A549 (cell line): ENCODE data around the gene NTNG1. TPM values are rescaled to one million over a fixed set of nuclear protein-coding genes. Genes with fewer than 3 reads are reported as not detected.

Experiments
- ATAC-seq, 2 experiments: fragments of 200-7000 bp in 1 of 2; fragments of >200 bp in 1 of 2; cut with Nextera tagmentation in 1 of 2; cut with Tn5 transposase in 1 of 2; 3 replicates each; pipeline versions ENCODE4 v1.8.0 to v1.9.1; 2018 to 2020; ENCODE audit warnings: mild to moderate bottlenecking in 1 of 2, moderate library complexity in 1 of 2
- CTCF ChIA-PET: fragments of 300-600 bp; sonication (Branson Sonifier 250); formaldehyde crosslinking; extraction: SDS; loops from one replicate; lab custom pipeline; 2021; ENCODE audit warnings: antibody characterized with exemption, inconsistent platforms; lab: Yijun Ruan, JAX
- POLR2A ChIA-PET: fragments of 350-600 bp; formaldehyde crosslinking; extraction: SDS; loops from one replicate; lab custom pipeline; 2021; ENCODE audit warnings: antibody characterized with exemption, inconsistent platforms; lab: Yijun Ruan, JAX
- DNase-seq, 2 experiments: peaks; one replicate each; pipeline versions ENCODE4 v3.0.0 to v3.0.0-alpha.2; 2011 to 2016; ENCODE audit warnings: low read depth in 1 of 2, low spot score in 1 of 2
- FAIRE-seq: peaks from 2 replicates; lab custom pipeline; 2011; peaks lifted over from hg19 to GRCh38; lab: Jason Lieb, UNC
- H3K27ac ChIP-seq, 2 experiments: fragments of >200 bp; sonication (Bioruptor Twin); formaldehyde crosslinking; 3 replicates each; pipeline ENCODE4 v1.5.1; 2016 to 2017
- H3K4me1 ChIP-seq: fragments of >200 bp; sonication (Bioruptor Twin); formaldehyde crosslinking; 3 replicates; pipeline ENCODE4 v1.6.1; 2016
- H3K4me2 ChIP-seq: fragments of >200 bp; sonication (Bioruptor Twin); formaldehyde crosslinking; 3 replicates; pipeline ENCODE4 v1.6.1; 2016
- H3K4me3 ChIP-seq: fragments of >200 bp; sonication (Bioruptor Twin); formaldehyde crosslinking; 3 replicates; pipeline ENCODE4 v1.5.1; 2016
- H3K9me3 ChIP-seq: fragments of >200 bp; sonication (Bioruptor Twin); formaldehyde crosslinking; 3 replicates; pipeline ENCODE4 v1.6.1; 2016
- BHLHE40 ChIP-seq: IDR thresholded peaks from 2 replicates; pipeline ENCODE4 v1.6.1; 2012; ENCODE audit warnings: low read depth, low read length, inconsistent platforms
- CEBPB ChIP-seq, 2 experiments: fragments of >200 bp in 1 of 2; sonication (Bioruptor Twin) in 1 of 2; formaldehyde crosslinking in 1 of 2; IDR thresholded peaks; 2 replicates each; pipeline ENCODE4 v1.6.1; 2012 to 2016
- FOSB ChIP-seq: fragments of 250-450 bp; sonication (Bioruptor Pico); IDR thresholded peaks from 2 replicates; pipeline ENCODE4 v1.5.0; 2020; ENCODE audit warnings: mild to moderate bottlenecking, moderate library complexity
- GATA3 ChIP-seq: IDR thresholded peaks from 2 replicates; pipeline ENCODE4 v1.6.1; 2012; ENCODE audit warnings: borderline replicate concordance
- HDAC2 ChIP-seq: fragments of 200-600 bp; sonication (generic); IDR thresholded peaks from 2 replicates; pipeline ENCODE4 v1.6.1; 2016
- HEYL ChIP-seq: fragments of 250-450 bp; sonication (Bioruptor Pico); IDR thresholded peaks from 2 replicates; pipeline ENCODE4 v1.8.0; 2021; ENCODE audit warnings: mild to moderate bottlenecking, moderate library complexity
- HOXB13 ChIP-seq: fragments of 250-450 bp; sonication (Bioruptor Pico); IDR thresholded peaks from 2 replicates; pipeline ENCODE4 v1.5.0; 2020; ENCODE audit warnings: low read depth, mild to moderate bottlenecking, moderate library complexity
- HOXB5 ChIP-seq: fragments of 250-450 bp; sonication (Bioruptor Pico); IDR thresholded peaks from 2 replicates; pipeline ENCODE4 v1.5.0; 2020; ENCODE audit warnings: mild to moderate bottlenecking, moderate library complexity
- JUNB ChIP-seq: fragments of >200 bp; sonication (Bioruptor Twin); formaldehyde crosslinking; IDR thresholded peaks from 2 replicates; pipeline ENCODE4 v1.6.1; 2016
- MAX ChIP-seq: IDR thresholded peaks from 2 replicates; pipeline ENCODE4 v1.6.1; 2012
- PHF8 ChIP-seq: fragments of 200-600 bp; sonication (generic); IDR thresholded peaks from 2 replicates; pipeline ENCODE4 v1.6.1; 2016; ENCODE audit warnings: low read depth, mild to moderate bottlenecking, antibody characterized with exemption, moderate library complexity, borderline replicate concordance
- POLR2AphosphoS2 ChIP-seq: conservative IDR thresholded peaks from 2 replicates; pipeline ENCODE4 v1.6.1; 2012; ENCODE audit warnings: low read length, improper control_type of control experiment, inconsistent platforms
- RAD21 ChIP-seq, 2 experiments: fragments of >200 bp in 1 of 2; sonication (Bioruptor Twin) in 1 of 2; formaldehyde crosslinking in 1 of 2; IDR thresholded peaks in 1 of 2; conservative IDR thresholded peaks in 1 of 2; 2 replicates in 1 of 2; 3 replicates in 1 of 2; pipeline ENCODE4 v1.6.1; 2012 to 2018; ENCODE audit warnings: inconsistent platforms in 1 of 2
- RNF2 ChIP-seq: fragments of 200-600 bp; sonication (generic); IDR thresholded peaks from 2 replicates; pipeline ENCODE4 v1.6.1; 2016; ENCODE audit warnings: low read depth, mild to moderate bottlenecking, antibody characterized with exemption, moderate library complexity, borderline replicate concordance
- TFCP2L1 ChIP-seq: fragments of 250-450 bp; sonication (Bioruptor Pico); IDR thresholded peaks from 2 replicates; pipeline ENCODE4 v1.5.0; 2021; ENCODE audit warnings: mild to moderate bottlenecking
- TP53 ChIP-seq: fragments of 250-450 bp; sonication (Bioruptor Pico); IDR thresholded peaks from 2 replicates; pipeline ENCODE4 v1.5.0; 2021; ENCODE audit warnings: mild to moderate bottlenecking, moderate library complexity
- ZC3H11A ChIP-seq: fragments of 450-650 bp; IDR thresholded peaks from 2 replicates; pipeline ENCODE4 v1.6.1; 2014; ENCODE audit warnings: antibody characterized with exemption, mild to moderate bottlenecking
- ZFP36 ChIP-seq: fragments of 450-650 bp; IDR thresholded peaks from 2 replicates; pipeline ENCODE4 v1.6.1; 2014; ENCODE audit warnings: borderline replicate concordance; ENCODE audit not compliant: partially characterized antibody
- WGBS: methylation state at CpG from one replicate; pipeline ENCODE4 v1.1.6; 2017; ENCODE audit errors: missing lambda C conversion rate; 5-methylcytosine and 5-hydroxymethylcytosine counted together
- polyA plus RNA-seq, 4 experiments: library from polyadenylated mRNA; depleted of rRNA in 3 of 4; stranded (reverse); fragments of >200 nt; fragmentation: RNase III in 1 of 4; extraction: RNeasy Plus Mini Kit Qiagen cat#74134 plus additional on column Dnase treatment in 1 of 4; gene quantifications; 2 replicates in 3 of 4; 3 replicates in 1 of 4; pipeline ENCODE4 v1.2.3, GENCODE V29; 2011 to 2017
- TF ChIP-seq, protein P1 (sequence below): fragments of 250-450 bp; sonication (Bioruptor Pico); IDR thresholded peaks from 2 replicates; pipeline ENCODE4 v1.5.0; 2021; ENCODE audit warnings: mild to moderate bottlenecking, moderate library complexity, borderline replicate concordance
- TF ChIP-seq, protein P2 (sequence below): fragments of 450-650 bp; IDR thresholded peaks from 2 replicates; pipeline ENCODE4 v1.6.1; 2014; ENCODE audit warnings: antibody characterized with exemption
- TF ChIP-seq, protein P3 (sequence below): fragments of >200 bp; sonication (Bioruptor Twin); formaldehyde crosslinking; IDR thresholded peaks from 2 replicates; pipeline ENCODE4 v1.6.1; 2016
- TF ChIP-seq, protein P4 (sequence below): IDR thresholded peaks from 2 replicates; pipeline ENCODE4 v1.6.1; 2012; ENCODE audit warnings: low read depth, borderline replicate concordance
- TF ChIP-seq, protein P5 (sequence below): fragments of 150-350 bp; IDR thresholded peaks from 2 replicates; pipeline ENCODE4 v1.6.1; 2014; ENCODE audit warnings: low read depth, mild to moderate bottlenecking, low read length
- TF ChIP-seq, protein P6 (sequence below): fragments of >200 bp; sonication (Bioruptor Twin); formaldehyde crosslinking; IDR thresholded peaks from 3 replicates; pipeline ENCODE4 v1.6.1; 2016

Gene NTNG1
- polyA plus RNA-seq, 2 of the 4 experiments (the other 2 are of a cell fraction) = not detected

- TF ChIP-seq, protein P1, sequence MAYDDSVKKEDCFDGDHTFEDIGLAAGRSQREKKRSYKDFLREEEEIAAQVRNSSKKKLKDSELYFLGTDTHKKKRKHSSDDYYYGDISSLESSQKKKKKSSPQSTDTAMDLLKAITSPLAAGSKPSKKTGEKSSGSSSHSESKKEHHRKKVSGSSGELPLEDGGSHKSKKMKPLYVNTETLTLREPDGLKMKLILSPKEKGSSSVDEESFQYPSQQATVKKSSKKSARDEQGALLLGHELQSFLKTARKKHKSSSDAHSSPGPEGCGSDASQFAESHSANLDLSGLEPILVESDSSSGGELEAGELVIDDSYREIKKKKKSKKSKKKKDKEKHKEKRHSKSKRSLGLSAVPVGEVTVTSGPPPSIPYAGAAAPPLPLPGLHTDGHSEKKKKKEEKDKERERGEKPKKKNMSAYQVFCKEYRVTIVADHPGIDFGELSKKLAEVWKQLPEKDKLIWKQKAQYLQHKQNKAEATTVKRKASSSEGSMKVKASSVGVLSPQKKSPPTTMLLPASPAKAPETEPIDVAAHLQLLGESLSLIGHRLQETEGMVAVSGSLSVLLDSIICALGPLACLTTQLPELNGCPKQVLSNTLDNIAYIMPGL (CRISPR knock-in tag) = no peak
- TF ChIP-seq HEYL (no peak), POLR2AphosphoS2 (no peak), ZC3H11A (no peak), HOXB5 (CRISPR knock-in tag) (no peak)
- TF ChIP-seq, all 56 proteins: peak for 0
These were observed 133.4 kb downstream of the NTNG1 start (continued) for GRCh38 chr1:107274227-107274626.

DNA sequence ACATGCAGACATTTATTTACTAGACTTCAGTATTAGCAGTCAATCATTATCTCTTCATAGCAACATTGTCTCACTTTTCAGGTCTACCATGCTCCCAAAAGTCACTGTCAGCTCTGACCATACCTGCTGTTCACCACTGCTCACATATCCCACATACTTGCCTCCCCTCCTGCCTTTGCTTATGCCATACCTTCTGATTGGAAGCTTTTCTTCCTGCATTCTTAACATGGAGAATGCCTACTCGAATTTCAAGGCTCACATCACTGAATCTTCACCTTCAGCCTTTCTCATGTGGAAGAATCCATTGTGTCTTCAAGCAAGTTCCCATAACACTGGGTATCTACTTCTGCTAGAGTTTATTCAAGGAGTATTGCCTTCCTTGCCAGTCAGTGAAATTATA, 135.4 kb downstream of the NTNG1 start:
- Histone ChIP-seq H3K4me3 (no peak overlapping the region), H3K9me3 (no peaks in the 10 kb centered on the region), H3K27ac (no peak overlapping the region), H3K4me1 (no peaks in the 10 kb centered on the region), H3K4me2 (no peak overlapping the region)
- ChIA-PET CTCF (interaction anchor here (1.2 to 1.4 kb wide), 3 partner anchors 112 to 478 kb away, joined by 3 to 4 read pairs (median 4); no protein-coding TSS in a partner anchor), POLR2A (no interaction called here)
- TF ChIP-seq HOXB13 (CRISPR knock-in tag) = no peak
- TF ChIP-seq FOSB = no peak
- TF ChIP-seq JUNB = no peak
- TF ChIP-seq, protein P2, sequence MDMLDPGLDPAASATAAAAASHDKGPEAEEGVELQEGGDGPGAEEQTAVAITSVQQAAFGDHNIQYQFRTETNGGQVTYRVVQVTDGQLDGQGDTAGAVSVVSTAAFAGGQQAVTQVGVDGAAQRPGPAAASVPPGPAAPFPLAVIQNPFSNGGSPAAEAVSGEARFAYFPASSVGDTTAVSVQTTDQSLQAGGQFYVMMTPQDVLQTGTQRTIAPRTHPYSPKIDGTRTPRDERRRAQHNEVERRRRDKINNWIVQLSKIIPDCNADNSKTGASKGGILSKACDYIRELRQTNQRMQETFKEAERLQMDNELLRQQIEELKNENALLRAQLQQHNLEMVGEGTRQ = no peak
- no peak for TF ChIP-seq HOXB5 (CRISPR knock-in tag)
- no peak for TF ChIP-seq HDAC2
- TF ChIP-seq TFCP2L1 = no peak
- TF ChIP-seq RNF2 = no peak
- TF ChIP-seq MAX = no peak
- TF ChIP-seq PHF8 = no peak
- TF ChIP-seq BHLHE40 = no peak
- TF ChIP-seq, protein P3, sequence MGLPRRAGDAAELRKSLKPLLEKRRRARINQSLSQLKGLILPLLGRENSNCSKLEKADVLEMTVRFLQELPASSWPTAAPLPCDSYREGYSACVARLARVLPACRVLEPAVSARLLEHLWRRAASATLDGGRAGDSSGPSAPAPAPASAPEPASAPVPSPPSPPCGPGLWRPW = no peak
- no peak for TF ChIP-seq RAD21 (conservative IDR thresholded peaks at IDR 0.05 in 1 of 2, IDR thresholded peaks at IDR 0.05 in 1 of 2)
- TF ChIP-seq, protein P4, sequence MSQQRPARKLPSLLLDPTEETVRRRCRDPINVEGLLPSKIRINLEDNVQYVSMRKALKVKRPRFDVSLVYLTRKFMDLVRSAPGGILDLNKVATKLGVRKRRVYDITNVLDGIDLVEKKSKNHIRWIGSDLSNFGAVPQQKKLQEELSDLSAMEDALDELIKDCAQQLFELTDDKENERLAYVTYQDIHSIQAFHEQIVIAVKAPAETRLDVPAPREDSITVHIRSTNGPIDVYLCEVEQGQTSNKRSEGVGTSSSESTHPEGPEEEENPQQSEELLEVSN = no peak
- TF ChIP-seq ZFP36 = no peak
- no peak for TF ChIP-seq CEBPB (IDR thresholded peaks at IDR 0.05)
- no peak for TF ChIP-seq GATA3
- TF ChIP-seq, protein P5, sequence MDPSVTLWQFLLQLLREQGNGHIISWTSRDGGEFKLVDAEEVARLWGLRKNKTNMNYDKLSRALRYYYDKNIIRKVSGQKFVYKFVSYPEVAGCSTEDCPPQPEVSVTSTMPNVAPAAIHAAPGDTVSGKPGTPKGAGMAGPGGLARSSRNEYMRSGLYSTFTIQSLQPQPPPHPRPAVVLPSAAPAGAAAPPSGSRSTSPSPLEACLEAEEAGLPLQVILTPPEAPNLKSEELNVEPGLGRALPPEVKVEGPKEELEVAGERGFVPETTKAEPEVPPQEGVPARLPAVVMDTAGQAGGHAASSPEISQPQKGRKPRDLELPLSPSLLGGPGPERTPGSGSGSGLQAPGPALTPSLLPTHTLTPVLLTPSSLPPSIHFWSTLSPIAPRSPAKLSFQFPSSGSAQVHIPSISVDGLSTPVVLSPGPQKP = no peak
- no peak for TF ChIP-seq TP53
- TF ChIP-seq, protein P6, sequence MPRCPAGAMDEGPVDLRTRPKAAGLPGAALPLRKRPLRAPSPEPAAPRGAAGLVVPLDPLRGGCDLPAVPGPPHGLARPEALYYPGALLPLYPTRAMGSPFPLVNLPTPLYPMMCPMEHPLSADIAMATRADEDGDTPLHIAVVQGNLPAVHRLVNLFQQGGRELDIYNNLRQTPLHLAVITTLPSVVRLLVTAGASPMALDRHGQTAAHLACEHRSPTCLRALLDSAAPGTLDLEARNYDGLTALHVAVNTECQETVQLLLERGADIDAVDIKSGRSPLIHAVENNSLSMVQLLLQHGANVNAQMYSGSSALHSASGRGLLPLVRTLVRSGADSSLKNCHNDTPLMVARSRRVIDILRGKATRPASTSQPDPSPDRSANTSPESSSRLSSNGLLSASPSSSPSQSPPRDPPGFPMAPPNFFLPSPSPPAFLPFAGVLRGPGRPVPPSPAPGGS = no peak
- FAIRE-seq (no peak), DNase-seq (no peak), ATAC-seq (no peak)
- WGBS = 8% methylated on average over 1 of the region's 1 CpG
